ENCODE results near the gene SPATA2L.

SPATA2L gene

GRCh38 chr16:89727406-89728120 lies 26.1 kb upstream of the SPATA2L start:
- DNase-seq = no peak

- DNase-seq = peak; percentile 96
Measured at GRCh38 chr16:89723279-89724250, 22.1 kb upstream of the SPATA2L start.

- DNase-seq = peak; percentile 48
Measured at GRCh38 chr16:89722392-89723278, 21.1 kb upstream of the SPATA2L start.

- DNase-seq = no peak
Measured at GRCh38 chr16:89721546-89722391, 20.3 kb upstream of the SPATA2L start.

- DNase-seq = peak; percentile 88
Measured at GRCh38 chr16:89720813-89721545, 19.5 kb upstream of the SPATA2L start, which contains the start of the genes VPS9D1 and ZNF276. Gene VPS9D1 (minus strand): TSS chr16:89720898. CDS start chr16:89720861, 37 bp downstream. Gene ZNF276 (plus strand): TSS chr16:89721537. CDS start chr16:89721641, 104 bp downstream.

DNA sequence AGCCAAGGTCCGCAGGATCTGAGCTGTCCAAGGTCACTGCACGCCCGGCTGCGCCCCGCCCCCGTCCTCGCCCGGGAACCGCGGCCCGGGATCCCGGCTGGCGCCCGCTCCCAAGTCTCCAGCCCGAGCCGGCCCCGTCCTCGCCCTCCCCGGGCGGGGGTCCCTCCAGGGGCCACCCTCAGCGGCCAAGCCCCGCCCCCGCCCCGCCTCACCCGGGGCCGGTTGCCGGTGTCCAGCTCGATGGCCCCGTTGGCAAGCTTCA lies 19.0 kb upstream of the SPATA2L start:
- peak; percentile 65 for DNase-seq

- no peak for DNase-seq
Measured at GRCh38 chr16:89717688-89718505, 16.4 kb upstream of the SPATA2L start.

GRCh38 chr16:89716916-89717687 lies 15.6 kb upstream of the SPATA2L start:
- DNase-seq = no peak

DNA sequence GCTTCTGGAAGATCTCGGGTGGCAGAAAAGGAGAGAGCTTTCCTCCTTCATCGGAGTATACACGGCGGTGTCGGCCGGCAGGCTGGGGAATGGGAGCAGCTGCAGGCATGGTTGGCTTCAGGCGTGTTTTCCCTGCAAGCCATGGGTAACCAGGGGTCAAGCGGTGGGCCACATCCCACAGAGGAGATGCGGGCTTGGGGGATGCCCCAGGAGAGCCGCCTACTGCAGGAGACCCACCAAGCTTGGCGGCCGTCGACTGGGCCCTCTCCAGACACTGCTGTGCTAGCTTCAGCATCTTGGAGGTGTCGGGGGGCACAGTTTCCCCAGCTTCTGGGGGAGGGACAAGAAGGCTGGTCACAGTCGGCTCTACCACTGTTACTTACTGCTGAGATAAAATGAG lies 15.0 kb upstream of the SPATA2L start:
- DNase-seq = no peak

DNA sequence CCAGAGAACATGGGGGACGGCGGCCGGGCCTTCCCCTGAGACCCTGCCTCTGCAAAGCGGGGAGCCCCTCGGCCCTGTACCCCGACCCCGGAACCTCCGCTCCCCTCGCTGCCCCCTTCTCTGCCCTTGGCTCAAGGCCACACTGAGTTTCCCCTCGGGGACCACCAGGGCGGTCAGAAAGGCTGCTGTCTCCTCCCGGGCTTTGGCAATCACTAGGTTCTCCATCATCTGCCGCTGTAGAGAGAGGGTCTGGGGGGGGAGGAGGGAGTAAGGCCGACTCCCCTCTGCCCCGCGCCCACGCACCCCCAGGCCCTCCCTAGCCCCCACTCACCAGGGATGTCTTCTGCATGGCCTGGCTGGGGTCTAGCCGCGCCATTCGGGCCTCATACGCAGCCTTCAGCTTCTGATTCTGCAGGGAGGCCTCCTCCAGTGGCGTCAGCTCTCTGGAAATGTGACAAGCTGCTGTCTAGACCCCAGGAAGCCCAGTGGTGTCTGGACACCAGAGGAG lies 10.8 kb upstream of the SPATA2L start:
- DNase-seq = no peak

- no peak for DNase-seq
Measured at GRCh38 chr16:89711601-89712273, 10.2 kb upstream of the SPATA2L start.

GRCh38 chr16:89710709-89711564 lies 9.4 kb upstream of the SPATA2L start:
- DNase-seq = no peak

GRCh38 chr16:89709716-89710432 lies 8.4 kb upstream of the SPATA2L start:
- DNase-seq = no peak

DNA sequence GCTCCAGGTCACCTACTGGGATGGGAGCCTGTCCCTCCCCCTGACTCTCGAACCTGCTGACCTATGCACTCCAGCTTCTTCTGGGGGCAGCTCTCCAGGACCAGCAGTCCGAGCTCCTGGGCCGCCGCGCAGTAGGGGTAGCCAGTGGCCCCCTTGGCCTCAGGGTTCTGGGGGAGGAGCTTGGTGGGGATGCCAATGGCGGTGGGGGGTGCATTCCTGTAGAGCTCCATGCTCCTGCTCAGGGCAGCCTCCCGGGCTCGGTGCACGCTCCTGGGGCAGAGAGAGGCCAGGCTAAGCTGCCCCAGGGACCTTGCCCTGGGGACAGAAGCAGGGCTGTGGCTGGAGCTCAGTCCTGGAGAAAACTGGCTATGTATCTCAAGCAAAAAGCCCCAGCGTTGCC lies 7.7 kb upstream of the SPATA2L start:
- no peak for DNase-seq

DNA sequence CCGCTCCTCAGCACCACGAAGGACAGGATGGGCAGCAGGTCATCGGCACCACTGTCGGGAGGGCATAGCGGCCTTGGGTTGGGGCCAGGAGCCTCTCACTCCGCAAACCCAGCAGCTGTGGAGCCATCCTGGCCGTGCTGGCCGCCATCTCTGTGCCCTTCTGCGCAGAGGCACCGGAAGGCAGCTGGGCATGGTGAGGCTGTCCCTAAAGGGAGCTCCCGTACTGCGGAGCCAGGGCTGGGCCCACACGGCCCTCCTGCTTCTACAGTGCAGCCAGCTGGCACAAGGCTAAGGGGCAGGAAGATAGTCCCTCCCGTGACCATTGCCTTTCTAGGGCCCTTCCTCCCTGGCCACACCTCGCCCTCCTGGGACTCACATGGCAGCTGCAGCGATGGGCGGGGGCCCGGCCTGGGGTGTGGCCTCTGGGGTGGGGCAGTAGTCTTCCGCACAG lies 7.0 kb upstream of the SPATA2L start:
- no peak for DNase-seq

DNA sequence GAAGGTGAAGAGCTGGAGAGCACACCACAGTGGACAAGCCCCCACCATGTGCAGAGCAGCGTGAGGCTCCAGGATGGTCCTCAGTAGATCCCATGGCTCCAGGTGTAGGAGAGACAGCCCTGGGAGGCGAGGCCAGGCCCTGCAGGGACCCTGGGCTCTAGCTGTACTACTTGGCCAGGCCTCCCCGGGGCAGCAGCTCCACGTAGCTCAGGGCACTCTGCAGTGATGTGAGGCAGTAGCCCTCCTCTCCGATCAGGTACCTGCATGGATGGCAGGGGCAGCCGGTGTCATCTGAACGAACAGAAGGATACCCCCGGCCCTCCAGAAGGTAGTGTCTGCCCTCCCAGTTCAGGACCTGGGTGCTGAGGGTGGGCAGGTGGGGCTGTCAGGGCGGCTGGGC lies 6.2 kb upstream of the SPATA2L start:
- DNase-seq = no peak
